Karpas-422 (cell line): ENCODE measurements around the gene ROS1. TPM values are rescaled to one million over a fixed set of nuclear protein-coding genes. Genes with fewer than 3 reads are reported as not detected.

Source experiments
- DNase-seq: peaks from one replicate; pipeline ENCODE4 v3.0.0-alpha.2; 2015
- H2AFZ ChIP-seq: fragments of 200-600 bp; sonication (generic); 2 replicates; pipeline ENCODE4 v1.6.1; 2014; ENCODE audit warnings: antibody characterized with exemption, low read length, mixed read lengths
- H3K27ac ChIP-seq: fragments of 200-600 bp; sonication (generic); 2 replicates; pipeline ENCODE4 v1.5.1; 2014; ENCODE audit warnings: mild to moderate bottlenecking, low read length, moderate library complexity
- H3K27me3 ChIP-seq: fragments of 200-600 bp; sonication (generic); 2 replicates; pipeline ENCODE4 v1.6.1; 2014; ENCODE audit warnings: low read length, mixed read lengths
- H3K36me3 ChIP-seq: fragments of 200-600 bp; sonication (generic); 2 replicates; pipeline ENCODE4 v1.6.1; 2014; ENCODE audit warnings: low read length, mixed read lengths; ENCODE audit not compliant: insufficient read depth
- H3K4me1 ChIP-seq: fragments of 200-600 bp; sonication (generic); 2 replicates; pipeline ENCODE4 v1.6.1; 2014; ENCODE audit warnings: mild to moderate bottlenecking, low read length, mixed read lengths
- H3K4me2 ChIP-seq: fragments of 200-600 bp; sonication (generic); 2 replicates; pipeline ENCODE4 v1.6.1; 2014; ENCODE audit warnings: low read length, low read depth, mild to moderate bottlenecking; ENCODE audit not compliant: poor library complexity, severe bottlenecking
- H3K4me3 ChIP-seq: fragments of 200-600 bp; sonication (generic); 2 replicates; pipeline ENCODE4 v1.5.1; 2014; ENCODE audit warnings: mild to moderate bottlenecking, antibody characterized with exemption, low read length, mixed read lengths
- H3K79me2 ChIP-seq: fragments of 200-600 bp; sonication (generic); 2 replicates; pipeline ENCODE4 v1.6.1; 2014; ENCODE audit warnings: mild to moderate bottlenecking, low read length, mixed read lengths
- H3K9ac ChIP-seq: fragments of 200-600 bp; sonication (generic); 2 replicates; pipeline ENCODE4 v1.6.0; 2014; ENCODE audit warnings: low read length
- H3K9me2 ChIP-seq: fragments of 200-600 bp; sonication (generic), shearing (Covaris generic); replicated peaks from 2 replicates; pipeline ENCODE4 v1.6.0; 2014; ENCODE audit warnings: mild to moderate bottlenecking, low read length, moderate library complexity; ENCODE audit not compliant: insufficient read depth
- H3K9me3 ChIP-seq: fragments of 300-700, 200-600 bp; sonication (generic); 2 replicates; pipeline ENCODE4 v1.6.1; 2014; ENCODE audit warnings: low read length, mixed read lengths
- H4K20me1 ChIP-seq: fragments of 200-600 bp; sonication (generic); 2 replicates; pipeline ENCODE4 v1.6.1; 2014; ENCODE audit warnings: mild to moderate bottlenecking, antibody characterized with exemption, low read length, low read depth; ENCODE audit not compliant: insufficient read depth
- total RNA-seq: library from RNA; depleted of rRNA; stranded (reverse); fragments of >200 nt; shearing (Covaris generic); gene quantifications from 2 replicates; pipeline ENCODE4 v1.2.3, GENCODE V29; 2014; ENCODE audit warnings: low replicate concordance

ROS1 gene
- total RNA-seq, 1 experiment from 2014 or later, result not detected

- no peaks in the 10 kb centered on the region for H4K20me1 ChIP-seq
- no peak overlapping the region for H3K4me3 ChIP-seq
- H3K27me3 ChIP-seq, result no peaks in the 10 kb centered on the region
- H3K9me2 ChIP-seq, result no peaks in the 10 kb centered on the region
- H3K27ac ChIP-seq, result no peak overlapping the region
- no peaks in the 10 kb centered on the region for H3K4me1 ChIP-seq
- no peaks in the 10 kb centered on the region for H3K9me3 ChIP-seq
- no peaks in the 10 kb centered on the region for H3K36me3 ChIP-seq
- H3K79me2 ChIP-seq, result no peaks in the 10 kb centered on the region
- H3K9ac ChIP-seq, result no peak overlapping the region
- no peak overlapping the region for H2AFZ ChIP-seq
- no peak overlapping the region for H3K4me2 ChIP-seq
- DNase-seq, result no peak
These were observed 116.1 kb downstream of the ROS1 start for GRCh38 chr6:117309611-117310010.

- no peak overlapping the region for H3K4me3 ChIP-seq
- no peak overlapping the region for H3K27ac ChIP-seq
- H3K9me3 ChIP-seq, result no peaks in the 10 kb centered on the region
- H3K36me3 ChIP-seq, result no peaks in the 10 kb centered on the region
- no peaks in the 10 kb centered on the region for H3K27me3 ChIP-seq
- no peak for DNase-seq
- no peaks in the 10 kb centered on the region for H3K79me2 ChIP-seq
- H3K9ac ChIP-seq, result no peak overlapping the region
- no peak overlapping the region for H2AFZ ChIP-seq
- no peak overlapping the region for H3K4me2 ChIP-seq
- H3K4me1 ChIP-seq, result no peaks in the 10 kb centered on the region
- H3K9me2 ChIP-seq, result no peaks in the 10 kb centered on the region
- no peaks in the 10 kb centered on the region for H4K20me1 ChIP-seq
These were observed 116.7 kb downstream of the ROS1 start for GRCh38 chr6:117309069-117309468.

GRCh38 chr6:117307655-117308054, 118.1 kb downstream of the ROS1 start:
- H3K27ac ChIP-seq, result no peak overlapping the region
- H2AFZ ChIP-seq, result no peak overlapping the region
- no peaks in the 10 kb centered on the region for H3K27me3 ChIP-seq
- H3K4me3 ChIP-seq, result no peak overlapping the region
- H3K79me2 ChIP-seq, result no peaks in the 10 kb centered on the region
- DNase-seq, result no peak
- no peak overlapping the region for H3K4me2 ChIP-seq
- no peaks in the 10 kb centered on the region for H4K20me1 ChIP-seq
- H3K9me2 ChIP-seq, result no peaks in the 10 kb centered on the region
- H3K9me3 ChIP-seq, result no peaks in the 10 kb centered on the region
- H3K4me1 ChIP-seq, result no peaks in the 10 kb centered on the region
- no peak overlapping the region for H3K9ac ChIP-seq
- H3K36me3 ChIP-seq, result no peaks in the 10 kb centered on the region

- H3K9me3 ChIP-seq, result no peaks in the 10 kb centered on the region
- no peak overlapping the region for H3K4me3 ChIP-seq
- no peaks in the 10 kb centered on the region for H3K27me3 ChIP-seq
- H3K9ac ChIP-seq, result no peak overlapping the region
- no peaks in the 10 kb centered on the region for H3K79me2 ChIP-seq
- H4K20me1 ChIP-seq, result no peaks in the 10 kb centered on the region
- no peaks in the 10 kb centered on the region for H3K4me1 ChIP-seq
- H2AFZ ChIP-seq, result no peak overlapping the region
- no peak for DNase-seq
- no peaks in the 10 kb centered on the region for H3K9me2 ChIP-seq
- no peak overlapping the region for H3K4me2 ChIP-seq
- no peak overlapping the region for H3K27ac ChIP-seq
- no peaks in the 10 kb centered on the region for H3K36me3 ChIP-seq
These were observed 119.4 kb downstream of the ROS1 start for GRCh38 chr6:117306227-117306790.

GRCh38 chr6:117304446-117304845, 121.3 kb downstream of the ROS1 start:
- H3K9ac ChIP-seq, result no peak overlapping the region
- no peaks in the 10 kb centered on the region for H3K79me2 ChIP-seq
- no peak for DNase-seq

GRCh38 chr6:117303323-117303722, 122.4 kb downstream of the ROS1 start:
- Histone ChIP-seq H3K4me2 (no peak overlapping the region), H4K20me1 (no peaks in the 10 kb centered on the region), H3K36me3 (no peaks in the 10 kb centered on the region)

More at GRCh38 chr6:117304446-117304845, 121.3 kb downstream of the ROS1 start:
- Histone ChIP-seq H3K36me3 (no peaks in the 10 kb centered on the region), H3K9me3 (no peaks in the 10 kb centered on the region), H2AFZ (no peak overlapping the region), H3K4me3 (no peak overlapping the region), H3K4me1 (no peaks in the 10 kb centered on the region), H3K27me3 (no peaks in the 10 kb centered on the region), H4K20me1 (no peaks in the 10 kb centered on the region), H3K4me2 (no peak overlapping the region), H3K9me2 (no peaks in the 10 kb centered on the region), H3K27ac (no peak overlapping the region)

GRCh38 chr6:117298941-117299340, 126.8 kb downstream of the ROS1 start:
- H3K27me3 ChIP-seq, result no peaks in the 10 kb centered on the region
- no peaks in the 10 kb centered on the region for H3K4me1 ChIP-seq
- no peaks in the 10 kb centered on the region for H3K79me2 ChIP-seq
- H3K4me3 ChIP-seq, result no peak overlapping the region
- no peak overlapping the region for H3K9ac ChIP-seq
- no peaks in the 10 kb centered on the region for H3K9me3 ChIP-seq
- H2AFZ ChIP-seq, result no peak overlapping the region
- DNase-seq, result no peak
- H4K20me1 ChIP-seq, result no peaks in the 10 kb centered on the region
- H3K9me2 ChIP-seq, result no peaks in the 10 kb centered on the region
- H3K36me3 ChIP-seq, result no peaks in the 10 kb centered on the region
- H3K4me2 ChIP-seq, result no peak overlapping the region
- H3K27ac ChIP-seq, result no peak overlapping the region

More at GRCh38 chr6:117303323-117303722, 122.4 kb downstream of the ROS1 start:
- no peaks in the 10 kb centered on the region for H3K9me3 ChIP-seq
- H3K4me1 ChIP-seq, result no peaks in the 10 kb centered on the region
- H3K79me2 ChIP-seq, result no peaks in the 10 kb centered on the region
- H3K9me2 ChIP-seq, result no peaks in the 10 kb centered on the region
- no peak overlapping the region for H3K9ac ChIP-seq
- H3K4me3 ChIP-seq, result no peak overlapping the region
- H2AFZ ChIP-seq, result no peak overlapping the region
- no peaks in the 10 kb centered on the region for H3K27me3 ChIP-seq
- DNase-seq, result no peak
- no peak overlapping the region for H3K27ac ChIP-seq

GRCh38 chr6:117290173-117290846, 135.4 kb downstream of the ROS1 start:
- H2AFZ ChIP-seq, result no peak overlapping the region
- H3K27me3 ChIP-seq, result no peaks in the 10 kb centered on the region
- H4K20me1 ChIP-seq, result no peaks in the 10 kb centered on the region
- no peaks in the 10 kb centered on the region for H3K4me1 ChIP-seq
- no peak overlapping the region for H3K4me2 ChIP-seq
- no peak overlapping the region for H3K9ac ChIP-seq
- no peaks in the 10 kb centered on the region for H3K79me2 ChIP-seq
- H3K36me3 ChIP-seq, result no peaks in the 10 kb centered on the region
- no peaks in the 10 kb centered on the region for H3K9me3 ChIP-seq
- no peak for DNase-seq
- H3K27ac ChIP-seq, result no peak overlapping the region
- H3K4me3 ChIP-seq, result no peak overlapping the region
- H3K9me2 ChIP-seq, result no peaks in the 10 kb centered on the region
